Activated CD4-positive, alpha-beta T cell treated with anti-CD3 and anti-CD28 coated beads, Interleukin-2, amount 50 U/mL, for 1 hour (primary cell): ENCODE results near the gene COL26A1.
"Not testable (repeated sequence)": the region's sequence is repeated elsewhere in the genome, so short reads cannot be mapped to it uniquely, and the experiment has no call there.

Experiments
- DNase-seq: peaks from one replicate; pipeline ENCODE4 v3.0.0-alpha.2; 2020

Gene COL26A1

GRCh38 chr7:101362334-101363195 lies at the start of gene COL26A1:
COL26A1 (plus strand) TSS chr7:101362875; CDS start chr7:101363033, 158 bp downstream.
- peak; percentile 6 for DNase-seq

DNA sequence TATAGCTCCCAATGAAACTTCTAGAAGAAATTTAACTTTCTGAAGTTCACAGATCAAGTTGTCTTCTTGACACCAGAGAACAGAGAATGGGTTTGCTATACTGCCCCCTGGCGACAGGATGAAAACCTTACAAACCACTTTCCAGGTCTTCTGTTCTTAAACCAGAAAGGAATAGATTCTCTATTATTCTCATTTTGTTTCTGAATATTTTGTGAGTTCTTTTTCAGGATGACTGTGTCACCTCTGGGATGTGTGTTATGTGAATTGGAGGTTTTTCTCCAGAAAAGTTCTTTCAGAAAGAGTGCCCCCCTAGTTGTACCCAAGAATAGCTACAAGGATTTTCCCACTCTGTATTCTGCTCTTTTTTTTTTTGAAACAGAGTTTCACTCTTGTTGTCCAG lies 47.3 kb upstream of the COL26A1 start:
- peak; percentile 40 for DNase-seq

- no peak for DNase-seq
Observed at GRCh38 chr7:101319401-101319800, 43.3 kb upstream of the COL26A1 start.

GRCh38 chr7:101321491-101322401 lies 40.9 kb upstream of the COL26A1 start, which contains the start of gene IFT22:
IFT22 (minus strand) TSS chr7:101321812; CDS start chr7:101321709, 103 bp downstream.
- DNase-seq: peak; percentile 76

DNA sequence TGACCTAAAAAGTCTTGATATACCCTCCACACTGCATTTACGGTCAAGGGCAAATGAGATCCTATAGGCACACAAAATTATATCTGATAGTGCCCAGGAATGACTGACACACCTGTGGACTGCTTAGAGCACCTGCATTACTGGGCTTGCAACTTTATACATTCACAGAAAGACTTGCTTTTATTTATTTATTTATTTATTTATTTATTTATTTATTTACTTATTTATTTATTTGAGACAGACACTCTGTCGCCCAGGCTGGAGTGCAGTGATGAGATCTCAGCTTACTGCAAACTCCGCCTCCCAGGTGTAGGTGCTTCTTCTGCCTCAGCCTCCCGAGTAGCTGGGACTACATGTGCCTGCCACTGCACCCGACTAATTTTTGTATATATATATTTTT lies 34.5 kb upstream of the COL26A1 start:
- no peak for DNase-seq

- no peak for DNase-seq
Observed at GRCh38 chr7:101330011-101330484, 32.6 kb upstream of the COL26A1 start.

DNA sequence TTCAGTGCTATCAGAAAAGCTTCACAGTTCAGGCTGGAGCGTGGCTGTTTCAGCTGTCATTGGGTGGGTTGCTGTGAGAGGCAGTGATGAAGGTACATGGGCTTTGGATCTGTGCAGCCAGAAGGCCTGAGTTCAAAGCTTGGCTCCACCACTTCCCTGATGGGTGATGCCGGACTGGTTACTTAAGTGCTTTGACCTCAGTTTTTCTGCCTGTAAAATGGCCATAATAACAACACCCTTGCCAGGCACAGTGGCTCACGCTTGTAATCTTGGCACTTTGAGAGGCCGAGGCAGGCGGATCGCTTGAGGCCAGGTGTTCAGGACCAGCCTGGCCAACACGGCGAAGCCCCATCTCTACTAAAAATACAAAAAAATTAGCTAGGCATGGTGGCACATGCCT lies 30.6 kb upstream of the COL26A1 start:
- no peak for DNase-seq

GRCh38 chr7:101333912-101334311 lies 28.8 kb upstream of the COL26A1 start:
- no peak for DNase-seq

DNA sequence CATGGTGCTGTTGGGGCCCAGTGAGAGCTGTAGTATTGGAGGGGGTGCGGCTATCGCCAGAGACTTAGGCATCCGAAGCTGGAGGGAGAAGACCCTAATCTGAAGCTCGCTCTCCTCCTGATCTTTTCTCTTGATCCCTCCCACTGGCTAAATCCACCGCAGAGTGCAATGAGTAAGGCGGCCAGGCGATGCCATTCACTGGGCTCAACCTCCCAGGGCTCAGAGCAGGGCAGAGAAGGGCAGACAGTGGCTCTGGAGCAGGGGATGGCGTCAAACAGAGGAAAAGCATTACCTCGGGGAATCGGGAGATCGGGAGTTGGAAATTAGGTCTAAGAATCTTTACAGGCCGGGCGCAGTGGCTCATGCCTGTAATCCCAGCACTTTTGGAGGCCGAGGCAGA lies 22.3 kb upstream of the COL26A1 start:
- DNase-seq: no peak

DNA sequence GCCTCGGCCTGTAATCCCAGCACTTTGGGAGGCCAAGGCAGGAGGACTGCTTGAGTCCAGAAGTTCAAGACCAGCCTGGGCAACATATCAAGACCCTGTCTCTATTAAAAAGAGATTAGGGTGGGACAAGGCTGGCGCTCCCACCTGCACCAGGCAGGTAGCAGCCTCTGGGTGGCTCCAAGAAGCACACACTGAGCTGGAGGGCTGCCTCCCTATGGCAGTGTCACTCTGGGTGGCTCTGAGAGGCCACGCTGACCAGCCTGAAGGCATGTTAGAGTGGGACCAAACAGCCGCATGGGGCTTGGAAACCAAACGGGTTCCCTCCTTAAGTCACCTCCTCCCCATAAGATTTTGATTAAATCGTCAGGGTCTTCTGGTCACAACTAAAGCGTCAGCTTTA lies 19.8 kb upstream of the COL26A1 start:
- DNase-seq: no peak

DNA sequence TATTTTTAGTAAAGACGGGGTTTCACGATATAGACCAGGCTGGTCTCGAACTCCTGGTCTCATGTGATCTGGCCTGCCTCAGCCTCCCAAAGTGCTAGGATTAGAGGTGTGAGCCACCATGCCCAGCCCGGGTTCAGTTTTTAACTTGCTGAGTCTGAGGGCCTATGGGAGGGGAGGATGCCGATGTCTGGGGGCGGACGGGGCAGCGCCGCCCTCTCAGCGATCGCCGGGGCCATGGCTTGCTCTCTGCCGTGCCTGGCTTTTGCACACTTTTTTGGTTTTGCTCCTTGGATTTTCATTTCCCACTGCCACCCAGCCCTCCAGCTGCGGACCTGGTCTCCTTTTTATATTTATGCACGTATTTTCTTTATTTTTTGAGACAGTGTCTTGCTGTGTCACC lies 15.2 kb upstream of the COL26A1 start:
- DNase-seq: no peak

DNA sequence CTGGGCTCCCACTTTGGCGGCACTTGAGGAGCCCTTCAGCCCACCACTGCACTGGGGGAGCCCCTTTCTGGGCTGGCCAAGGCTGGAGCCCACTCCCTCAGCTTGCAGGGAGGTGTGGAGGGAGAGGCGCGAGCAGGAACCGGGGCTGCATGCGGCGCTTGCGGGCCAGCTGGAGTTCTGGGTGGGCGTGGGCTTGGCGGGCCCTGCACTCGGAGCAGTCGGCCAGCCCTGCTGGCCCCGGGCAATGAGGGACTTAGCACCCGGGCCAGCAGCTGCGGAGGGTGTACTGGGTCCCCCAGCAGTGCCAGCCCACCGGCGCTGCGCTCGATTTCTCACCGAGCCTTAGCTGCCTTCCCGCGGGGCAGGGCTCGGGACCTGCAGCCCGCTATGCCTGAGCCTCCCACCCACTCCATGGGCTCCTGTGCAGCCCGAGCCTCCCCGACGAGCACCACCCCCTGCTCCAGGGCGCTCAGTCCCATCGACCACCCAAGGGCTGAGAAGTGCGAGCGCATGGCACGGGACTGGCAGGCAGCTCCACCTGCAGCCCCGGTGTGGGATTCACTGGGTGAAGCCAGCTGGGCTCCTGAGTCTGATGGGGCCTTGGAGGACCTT lies 14.1 kb upstream of the COL26A1 start:
- DNase-seq: not testable (repeated sequence)

DNA sequence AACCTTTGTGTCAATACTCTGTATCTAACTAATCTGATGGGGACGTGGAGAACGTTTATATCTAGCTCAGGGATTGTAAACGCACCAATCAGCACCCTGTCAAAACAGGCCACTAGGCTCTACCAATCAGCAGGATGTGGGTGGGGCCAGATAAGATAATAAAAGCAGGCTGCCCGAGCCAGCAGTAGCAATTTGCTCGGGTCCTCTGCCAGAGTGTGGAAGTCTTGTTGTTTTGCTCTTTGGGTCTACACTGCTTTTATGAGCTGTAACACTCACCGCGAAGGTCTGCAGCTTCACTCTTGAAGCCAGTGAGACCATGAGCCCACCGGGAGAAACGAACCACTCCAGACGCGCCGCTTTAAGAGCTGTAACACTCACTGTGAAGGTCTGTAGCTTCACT lies 13.4 kb upstream of the COL26A1 start:
- DNase-seq: not testable (repeated sequence)

- no peak for DNase-seq
Observed at GRCh38 chr7:101352920-101353308, 9.8 kb upstream of the COL26A1 start.

DNA sequence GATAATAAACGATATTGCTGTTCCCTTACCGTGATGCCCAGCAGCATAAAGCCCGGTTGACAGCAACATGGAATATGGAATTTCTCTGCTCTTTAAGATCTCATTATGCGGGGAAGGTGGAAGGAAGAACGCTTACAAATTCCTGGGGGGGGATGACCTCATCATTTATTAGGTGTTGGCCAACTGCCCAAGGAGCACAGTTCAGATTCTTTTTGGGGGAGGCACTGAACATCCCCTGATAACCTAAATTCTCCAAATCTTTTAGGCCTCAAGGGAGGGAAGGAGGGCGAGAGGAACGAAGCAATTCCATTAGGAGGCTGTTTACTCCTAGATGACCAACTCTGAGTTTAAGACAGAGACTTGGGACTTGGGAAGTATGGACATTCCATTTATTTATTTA lies 5.2 kb upstream of the COL26A1 start:
- DNase-seq: no peak

GRCh38 chr7:101363196-101363733 lies 590 bp downstream of the COL26A1 start:
- DNase-seq: no peak

GRCh38 chr7:101363734-101364374 lies 1.2 kb downstream of the COL26A1 start:
- DNase-seq: peak; percentile 65

GRCh38 chr7:101365956-101366355 lies 3.3 kb downstream of the COL26A1 start:
- DNase-seq: no peak

- no peak for DNase-seq
Observed at GRCh38 chr7:101367676-101368075, 5.0 kb downstream of the COL26A1 start.

GRCh38 chr7:101368422-101369165 lies 5.9 kb downstream of the COL26A1 start:
- DNase-seq: no peak

- no peak for DNase-seq
Observed at GRCh38 chr7:101370836-101371235, 8.2 kb downstream of the COL26A1 start.
